Measurements from ENCODE around the gene ZC3HAV1L. TPM values are rescaled to one million over a fixed set of nuclear protein-coding genes. Genes with fewer than 3 reads are reported as not detected.

Gene ZC3HAV1L
- total and polyA plus RNA-seq, 2 of the 13 experiments (the other 11 are each of a cell fraction or from before 2014, with no cell fraction given): 8.4 to 11.1 TPM

DNA sequence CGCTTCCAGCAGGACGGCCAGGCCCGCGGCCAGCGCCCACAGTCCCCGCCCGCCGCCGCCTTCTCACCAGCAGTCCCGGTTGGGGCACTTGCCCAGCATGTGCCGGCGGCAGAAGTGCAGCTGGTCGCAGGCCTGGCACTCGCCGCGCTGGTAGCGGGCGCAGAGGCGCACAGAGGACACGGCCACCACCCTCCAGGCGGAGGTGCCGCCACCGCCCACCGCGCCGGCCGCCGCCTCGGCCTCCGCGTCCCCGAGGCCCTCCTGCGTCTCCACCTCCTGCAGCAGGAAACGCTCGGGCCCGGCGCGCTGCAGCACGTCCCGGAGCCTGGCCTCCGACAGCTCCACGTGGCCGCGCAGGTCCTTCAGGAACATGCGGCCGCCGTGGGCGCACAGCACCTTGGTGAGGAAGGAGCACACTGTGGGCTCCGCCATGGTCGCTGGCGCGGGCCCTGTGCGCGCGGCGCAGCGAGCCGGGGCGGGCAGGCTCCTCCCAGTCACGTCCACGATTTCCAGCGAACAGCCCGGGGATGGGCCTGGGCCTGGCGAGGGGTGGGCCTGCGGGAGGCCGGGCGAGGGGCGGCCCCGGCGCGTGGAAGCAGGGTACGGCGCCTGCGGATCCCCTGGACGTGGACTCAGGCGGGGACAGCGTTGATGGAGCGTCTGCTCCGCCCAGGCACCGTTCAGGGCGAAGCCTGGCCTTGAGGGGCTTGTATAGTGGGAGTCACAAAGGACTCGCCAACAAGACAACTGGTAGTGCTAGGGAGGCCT lies at the start of gene ZC3HAV1L (continued):
- TF ChIP-seq GTF3A (CRISPR knock-in tag; conservative IDR thresholded peaks at IDR 0.05): no peak
- TF ChIP-seq ZFP62 (CRISPR knock-in tag; IDR thresholded peaks at IDR 0.05): no peak
- peak; percentile 63 for TF ChIP-seq POLR2AphosphoS5 (IDR thresholded peaks at IDR 0.05; ENCODE audit: low read depth, low read length)
- TF ChIP-seq CBX1 (IDR thresholded peaks at IDR 0.05; ENCODE audit: low read depth): no peak
- no peak for TF ChIP-seq ZNF569 (CRISPR knock-in tag; IDR thresholded peaks at IDR 0.05; ENCODE audit: borderline replicate concordance)
- no peak for TF ChIP-seq DNMT3B (CRISPR knock-in tag; conservative IDR thresholded peaks at IDR 0.05)
- no peak for TF ChIP-seq ZNF20 (CRISPR knock-in tag; IDR thresholded peaks at IDR 0.05)
- peak; percentile 55; the same call in 1 of the 2 replicates for TF ChIP-seq ZFP36L1 (CRISPR knock-in tag; IDR thresholded peaks at IDR 0.05)
- peak; percentile 75 to 94 for TF ChIP-seq HMGXB4 (CRISPR knock-in tag; IDR thresholded peaks at IDR 0.05; ENCODE audit: borderline replicate concordance in 1 of 2, low read depth in 1 of 2)
- TF ChIP-seq AHDC1 (CRISPR knock-in tag; IDR thresholded peaks at IDR 0.05; ENCODE audit: borderline replicate concordance): no peak
- TF ChIP-seq, protein P1, sequence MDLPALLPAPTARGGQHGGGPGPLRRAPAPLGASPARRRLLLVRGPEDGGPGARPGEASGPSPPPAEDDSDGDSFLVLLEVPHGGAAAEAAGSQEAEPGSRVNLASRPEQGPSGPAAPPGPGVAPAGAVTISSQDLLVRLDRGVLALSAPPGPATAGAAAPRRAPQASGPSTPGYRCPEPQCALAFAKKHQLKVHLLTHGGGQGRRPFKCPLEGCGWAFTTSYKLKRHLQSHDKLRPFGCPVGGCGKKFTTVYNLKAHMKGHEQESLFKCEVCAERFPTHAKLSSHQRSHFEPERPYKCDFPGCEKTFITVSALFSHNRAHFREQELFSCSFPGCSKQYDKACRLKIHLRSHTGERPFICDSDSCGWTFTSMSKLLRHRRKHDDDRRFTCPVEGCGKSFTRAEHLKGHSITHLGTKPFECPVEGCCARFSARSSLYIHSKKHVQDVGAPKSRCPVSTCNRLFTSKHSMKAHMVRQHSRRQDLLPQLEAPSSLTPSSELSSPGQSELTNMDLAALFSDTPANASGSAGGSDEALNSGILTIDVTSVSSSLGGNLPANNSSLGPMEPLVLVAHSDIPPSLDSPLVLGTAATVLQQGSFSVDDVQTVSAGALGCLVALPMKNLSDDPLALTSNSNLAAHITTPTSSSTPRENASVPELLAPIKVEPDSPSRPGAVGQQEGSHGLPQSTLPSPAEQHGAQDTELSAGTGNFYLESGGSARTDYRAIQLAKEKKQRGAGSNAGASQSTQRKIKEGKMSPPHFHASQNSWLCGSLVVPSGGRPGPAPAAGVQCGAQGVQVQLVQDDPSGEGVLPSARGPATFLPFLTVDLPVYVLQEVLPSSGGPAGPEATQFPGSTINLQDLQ (CRISPR knock-in tag; IDR thresholded peaks at IDR 0.05): no peak
- no peak; the same call in 1 of the 2 replicates for TF ChIP-seq IRF2 (CRISPR knock-in tag; IDR thresholded peaks at IDR 0.05)
- no peak for TF ChIP-seq STAG1 (CRISPR knock-in tag; IDR thresholded peaks at IDR 0.05)
- TF ChIP-seq SOX13 (IDR thresholded peaks at IDR 0.05): no peak
- TF ChIP-seq SOX13 (CRISPR knock-in tag; conservative IDR thresholded peaks at IDR 0.05 in 1 of 2, IDR thresholded peaks at IDR 0.05 in 1 of 2): no peak; a peak in 1 of 4 replicates
- TF ChIP-seq ZNF343 (CRISPR knock-in tag; IDR thresholded peaks at IDR 0.05): no peak
- TF ChIP-seq DNMT1 (CRISPR knock-in tag; IDR thresholded peaks at IDR 0.05): 0 out of 2 replicates have a peak, but pooled peaks have one; percentile 63
- no peak for TF ChIP-seq EP300 (IDR thresholded peaks at IDR 0.05; ENCODE audit: low read depth in 2 of 2, low read length in 2 of 2)
- TF ChIP-seq EP300 (CRISPR knock-in tag; IDR thresholded peaks at IDR 0.05; ENCODE audit: borderline replicate concordance): no peak
- no peak for TF ChIP-seq ZNF496 (CRISPR knock-in tag; IDR thresholded peaks at IDR 0.05; ENCODE audit: insufficient replicate concordance)

Data from HepG2 (cell line).